ENCODE results near the gene DOCK6.

- no peak for TF ChIP-seq ELK4 (IDR thresholded peaks at IDR 0.05; ENCODE audit: borderline replicate concordance, low read depth, low read length)
- TF ChIP-seq, protein P1, sequence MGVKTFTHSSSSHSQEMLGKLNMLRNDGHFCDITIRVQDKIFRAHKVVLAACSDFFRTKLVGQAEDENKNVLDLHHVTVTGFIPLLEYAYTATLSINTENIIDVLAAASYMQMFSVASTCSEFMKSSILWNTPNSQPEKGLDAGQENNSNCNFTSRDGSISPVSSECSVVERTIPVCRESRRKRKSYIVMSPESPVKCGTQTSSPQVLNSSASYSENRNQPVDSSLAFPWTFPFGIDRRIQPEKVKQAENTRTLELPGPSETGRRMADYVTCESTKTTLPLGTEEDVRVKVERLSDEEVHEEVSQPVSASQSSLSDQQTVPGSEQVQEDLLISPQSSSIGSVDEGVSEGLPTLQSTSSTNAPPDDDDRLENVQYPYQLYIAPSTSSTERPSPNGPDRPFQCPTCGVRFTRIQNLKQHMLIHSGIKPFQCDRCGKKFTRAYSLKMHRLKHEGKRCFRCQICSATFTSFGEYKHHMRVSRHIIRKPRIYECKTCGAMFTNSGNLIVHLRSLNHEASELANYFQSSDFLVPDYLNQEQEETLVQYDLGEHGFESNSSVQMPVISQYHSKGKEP (tag by site-specific recombination; IDR thresholded peaks at IDR 0.05) = no peak
- TF ChIP-seq ZNF121 (tag by site-specific recombination; IDR thresholded peaks at IDR 0.05) = no peak
These were observed 17.3 kb upstream of the DOCK6 start for GRCh38 chr19:11279505-11280236.
